ENCODE data around the gene P2RY14. TPM values are rescaled to one million over a fixed set of nuclear protein-coding genes. Genes with fewer than 3 reads are reported as not detected.

Gene P2RY14
- total RNA-seq, 4 donors from 2014 or later: 1.8 to 9.5 (median 2.5) TPM

- no peak overlapping the region for H3K27ac ChIP-seq
- no peak overlapping the region for H3K4me3 ChIP-seq (replicated peaks in 1 of 3)
- TF ChIP-seq, protein P1, sequence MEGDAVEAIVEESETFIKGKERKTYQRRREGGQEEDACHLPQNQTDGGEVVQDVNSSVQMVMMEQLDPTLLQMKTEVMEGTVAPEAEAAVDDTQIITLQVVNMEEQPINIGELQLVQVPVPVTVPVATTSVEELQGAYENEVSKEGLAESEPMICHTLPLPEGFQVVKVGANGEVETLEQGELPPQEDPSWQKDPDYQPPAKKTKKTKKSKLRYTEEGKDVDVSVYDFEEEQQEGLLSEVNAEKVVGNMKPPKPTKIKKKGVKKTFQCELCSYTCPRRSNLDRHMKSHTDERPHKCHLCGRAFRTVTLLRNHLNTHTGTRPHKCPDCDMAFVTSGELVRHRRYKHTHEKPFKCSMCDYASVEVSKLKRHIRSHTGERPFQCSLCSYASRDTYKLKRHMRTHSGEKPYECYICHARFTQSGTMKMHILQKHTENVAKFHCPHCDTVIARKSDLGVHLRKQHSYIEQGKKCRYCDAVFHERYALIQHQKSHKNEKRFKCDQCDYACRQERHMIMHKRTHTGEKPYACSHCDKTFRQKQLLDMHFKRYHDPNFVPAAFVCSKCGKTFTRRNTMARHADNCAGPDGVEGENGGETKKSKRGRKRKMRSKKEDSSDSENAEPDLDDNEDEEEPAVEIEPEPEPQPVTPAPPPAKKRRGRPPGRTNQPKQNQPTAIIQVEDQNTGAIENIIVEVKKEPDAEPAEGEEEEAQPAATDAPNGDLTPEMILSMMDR (IDR thresholded peaks at IDR 0.05): no peak
- TF ChIP-seq POLR2A (IDR thresholded peaks at IDR 0.05): no peak
- H3K27me3 ChIP-seq: no peaks in the 10 kb centered on the region
- WGBS, 2 donors: 76 to 84% methylated on average over 2 of the region's 2 CpGs
- DNase-seq: no peak
- intact Hi-C loops (cut with DNase I): no loop called here
- H3K36me3 ChIP-seq: no peaks in the 10 kb centered on the region
- no peaks in the 10 kb centered on the region for H3K9me3 ChIP-seq
- no peaks in the 10 kb centered on the region for H3K4me1 ChIP-seq
Measured at GRCh38 chr3:151200586-151200985, 77.8 kb downstream of the P2RY14 start.

DNA sequence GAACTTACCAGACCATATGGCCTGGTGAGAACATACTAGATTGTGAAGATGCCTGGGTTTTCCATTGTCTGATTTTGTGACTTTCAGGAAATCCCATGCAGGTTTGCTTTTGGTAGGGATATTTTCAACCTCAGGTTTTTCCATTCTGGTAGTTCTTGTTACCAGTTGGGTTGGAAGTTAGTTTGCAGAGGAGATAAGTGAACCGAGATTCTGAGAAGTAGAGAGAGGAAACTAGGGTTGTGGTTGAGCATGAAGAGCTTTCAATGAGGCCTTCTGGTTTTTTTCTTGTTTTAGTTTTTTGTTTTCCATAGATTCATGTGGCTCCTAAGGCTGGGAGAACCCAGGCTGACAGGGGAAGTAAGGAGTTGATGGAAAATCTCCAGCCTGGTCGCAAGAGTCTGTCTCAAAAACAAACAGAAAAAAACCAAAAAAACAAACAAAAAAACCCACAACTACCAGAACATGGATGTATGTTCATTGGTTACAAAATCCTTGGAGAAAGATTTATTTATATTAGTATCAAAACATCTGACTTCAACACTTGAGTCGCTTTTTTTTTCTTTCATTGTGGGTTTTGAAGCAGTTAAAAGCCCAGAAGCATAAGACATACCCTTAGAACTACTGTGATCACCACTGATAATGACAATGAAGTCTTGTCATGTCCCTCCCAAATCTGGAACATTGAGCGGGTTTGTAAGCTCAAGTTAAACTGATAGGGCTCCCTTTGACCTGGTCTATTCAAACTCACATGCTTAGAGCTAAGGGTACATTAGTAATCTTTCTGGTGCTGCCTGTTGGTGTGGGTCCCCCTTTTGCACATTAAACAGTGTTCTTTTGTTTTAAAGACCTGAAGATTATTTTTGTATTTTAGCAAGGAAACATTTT, 78.5 kb downstream of the P2RY14 start:
- Histone ChIP-seq H3K27me3 (no peaks in the 10 kb centered on the region), H3K9me3 (no peaks in the 10 kb centered on the region), H3K4me1 (no peaks in the 10 kb centered on the region), H3K4me3 (replicated peaks in 1 of 3) (no peak overlapping the region), H3K27ac (no peak overlapping the region), H3K36me3 (no peaks in the 10 kb centered on the region)
- no peak for TF ChIP-seq POLR2A (IDR thresholded peaks at IDR 0.05)
- TF ChIP-seq, protein P1 (IDR thresholded peaks at IDR 0.05): no peak
- intact Hi-C loops (cut with DNase I): no loop called here
- 82 to 90% methylated on average over 4 of the region's 4 CpGs for WGBS, 2 donors
- DNase-seq: no peak

GRCh38 chr3:151198849-151199248, 79.5 kb downstream of the P2RY14 start:
- Histone ChIP-seq H3K4me1 (no peaks in the 10 kb centered on the region), H3K9me3 (no peaks in the 10 kb centered on the region), H3K27ac (no peak overlapping the region), H3K36me3 (no peaks in the 10 kb centered on the region), H3K4me3 (replicated peaks in 1 of 3) (no peak overlapping the region), H3K27me3 (no peaks in the 10 kb centered on the region)
- intact Hi-C loops (cut with DNase I): no loop called here
- DNase-seq: no peak
- 96% methylated on average over 5 of the region's 5 CpGs for WGBS, 2 donors
- TF ChIP-seq, protein P1 (IDR thresholded peaks at IDR 0.05): no peak
- no peak for TF ChIP-seq POLR2A (IDR thresholded peaks at IDR 0.05)

- intact Hi-C loops (cut with DNase I): no loop called here
- no peak for DNase-seq
- Histone ChIP-seq H3K4me1 (no peaks in the 10 kb centered on the region), H3K27ac (no peak overlapping the region), H3K9me3 (no peaks in the 10 kb centered on the region), H3K27me3 (no peaks in the 10 kb centered on the region), H3K36me3 (no peaks in the 10 kb centered on the region), H3K4me3 (replicated peaks in 1 of 3) (no peak overlapping the region)
- WGBS, 2 donors: 92 to 93% methylated on average over 6 of the region's 6 CpGs
- TF ChIP-seq POLR2A (IDR thresholded peaks at IDR 0.05): no peak
- TF ChIP-seq, protein P1 (IDR thresholded peaks at IDR 0.05): no peak
Measured at GRCh38 chr3:151197981-151198767, 80.2 kb downstream of the P2RY14 start.

GRCh38 chr3:151197228-151197627, 81.1 kb downstream of the P2RY14 start:
- DNase-seq: no peak
- Histone ChIP-seq H3K9me3 (no peaks in the 10 kb centered on the region), H3K27me3 (no peaks in the 10 kb centered on the region), H3K36me3 (no peaks in the 10 kb centered on the region), H3K4me3 (replicated peaks in 1 of 3) (no peak overlapping the region), H3K4me1 (no peaks in the 10 kb centered on the region), H3K27ac (no peak overlapping the region)
- WGBS, 2 donors: 94 to 98% methylated on average over 8 of the region's 8 CpGs
- intact Hi-C loops (cut with DNase I): no loop called here
- no peak for TF ChIP-seq POLR2A (IDR thresholded peaks at IDR 0.05)
- TF ChIP-seq, protein P1 (IDR thresholded peaks at IDR 0.05): no peak
